Measurements from ENCODE around the gene PHRF1. TPM values are rescaled to one million over a fixed set of nuclear protein-coding genes. Genes with fewer than 3 reads are reported as not detected.

Gene PHRF1
- 33.5 and 39.8 TPM in 2 replicates for total RNA-seq

GRCh38 chr11:575996-576768 is at the start of gene PHRF1:
PHRF1 (plus strand) TSS chr11:576470; CDS start chr11:581513, 5,043 bp downstream.

GRCh38 chr11:535519-536454 is 40.5 kb upstream of the PHRF1 start, which contains the start of gene HRAS:
HRAS (minus strand) TSS chr11:535576.

GRCh38 chr11:536841-537621 is 39.2 kb upstream of the PHRF1 start, which contains the start of gene LRRC56:
LRRC56 (plus strand) TSS chr11:537527; CDS start chr11:540685, 3,158 bp downstream.

GRCh38 chr11:560305-561147 is 15.7 kb upstream of the PHRF1 start, which contains the start of the genes LMNTD2 and RASSF7:
LMNTD2 (minus strand) TSS chr11:560738; CDS start chr11:560716, 22 bp downstream.
RASSF7 (plus strand) TSS chr11:560970; CDS start chr11:561769, 799 bp downstream.

GRCh38 chr11:615504-616319 is 39.4 kb downstream of the PHRF1 start, which contains the start of gene IRF7:
IRF7 (minus strand) TSS chr11:615950; CDS start chr11:615364, 586 bp downstream.

GRCh38 chr11:624705-625635 is 48.7 kb downstream of the PHRF1 start, which contains the start of gene CDHR5:
CDHR5 (minus strand) TSS chr11:624955; CDS start chr11:624902, 53 bp downstream.

GRCh38 chr11:626475-627307 is 50.4 kb downstream of the PHRF1 start, which contains the start of gene SCT:
SCT (minus strand) TSS chr11:627181; CDS start chr11:627143, 38 bp downstream.

GRCh38 chr11:636511-637332 is 60.5 kb downstream of the PHRF1 start, which contains the start of gene DRD4:
DRD4 (plus strand) TSS chr11:637269; CDS start chr11:637305, 36 bp downstream.

Small RNA genes within 50 kb of the gene (small RNA-seq; reads per million reads assigned to genes)
- gene MIR210 (ENCODE audit: low replicate concordance), result 9.8 reads per million, percentile 94 among the genes with 10 or more reads in this experiment

Other genes with a start within 250 kb of the PHRF1 start
- 1.1 TPM in 2 replicates for gene B4GALNT4, start 207.0 kb upstream of the PHRF1 start, total RNA-seq
- gene PKP3, start 182.3 kb upstream of the PHRF1 start, total RNA-seq, result 0.66 and 1.3 TPM in 2 replicates
- gene SIGIRR, start 161.5 kb upstream of the PHRF1 start, total RNA-seq, result 18.2 and 21.9 TPM in 2 replicates
- gene ANO9, start 134.5 kb upstream of the PHRF1 start, total RNA-seq, result not detected in 2 replicates
- gene PTDSS2, start 126.2 kb upstream of the PHRF1 start, total RNA-seq, result 58.3 and 80.3 TPM in 2 replicates
- 317 and 486 TPM in 2 replicates for gene RNH1, start 69.2 kb upstream of the PHRF1 start, total RNA-seq
- gene HRAS, start 40.9 kb upstream of the PHRF1 start, total RNA-seq, result 44.6 and 46.1 TPM in 2 replicates
- gene LRRC56, start 38.9 kb upstream of the PHRF1 start, total RNA-seq, result 1.6 and 2.8 TPM in 2 replicates
- 0.29 and 1.8 TPM in 2 replicates for gene LMNTD2, start 15.7 kb upstream of the PHRF1 start, total RNA-seq
- gene RASSF7, start 15.5 kb upstream of the PHRF1 start, total RNA-seq, result 9.7 and 19.3 TPM in 2 replicates
- gene IRF7, start 39.5 kb downstream of the PHRF1 start, total RNA-seq, result 9.3 and 17.9 TPM in 2 replicates
- gene CDHR5, start 48.5 kb downstream of the PHRF1 start, total RNA-seq, result not detected in 2 replicates
- not detected in 2 replicates for gene SCT, start 50.7 kb downstream of the PHRF1 start, total RNA-seq
- 0.22 TPM in 1 of 2 replicates, not detected in the other for gene DRD4, start 60.8 kb downstream of the PHRF1 start, total RNA-seq
- 29.1 and 39.2 TPM in 2 replicates for gene DEAF1, start 118.8 kb downstream of the PHRF1 start, total RNA-seq
- gene TMEM80, start 119.3 kb downstream of the PHRF1 start, total RNA-seq, result 7.0 and 14.6 TPM in 2 replicates
- 51.4 and 51.7 TPM in 2 replicates for gene EPS8L2, start 129.8 kb downstream of the PHRF1 start, total RNA-seq
- gene TALDO1, start 171.0 kb downstream of the PHRF1 start, total RNA-seq, result 213 and 250 TPM in 2 replicates
- 39.9 and 53.8 TPM in 2 replicates for gene GATD1, start 201.0 kb downstream of the PHRF1 start, total RNA-seq
- 0.22 and 1.4 TPM in 2 replicates for gene CEND1, start 213.6 kb downstream of the PHRF1 start, total RNA-seq
- 11.2 and 23.0 TPM in 2 replicates for gene SLC25A22, start 221.8 kb downstream of the PHRF1 start, total RNA-seq
- 8.1 and 8.6 TPM in 2 replicates for gene PIDD1, start 228.8 kb downstream of the PHRF1 start, total RNA-seq
- 123 and 310 TPM in 2 replicates for gene RPLP2, start 233.5 kb downstream of the PHRF1 start, total RNA-seq
- gene PNPLA2, start 242.4 kb downstream of the PHRF1 start, total RNA-seq, result 24.9 and 51.9 TPM in 2 replicates